Measurements from ENCODE around the gene REL.

REL gene

DNA sequence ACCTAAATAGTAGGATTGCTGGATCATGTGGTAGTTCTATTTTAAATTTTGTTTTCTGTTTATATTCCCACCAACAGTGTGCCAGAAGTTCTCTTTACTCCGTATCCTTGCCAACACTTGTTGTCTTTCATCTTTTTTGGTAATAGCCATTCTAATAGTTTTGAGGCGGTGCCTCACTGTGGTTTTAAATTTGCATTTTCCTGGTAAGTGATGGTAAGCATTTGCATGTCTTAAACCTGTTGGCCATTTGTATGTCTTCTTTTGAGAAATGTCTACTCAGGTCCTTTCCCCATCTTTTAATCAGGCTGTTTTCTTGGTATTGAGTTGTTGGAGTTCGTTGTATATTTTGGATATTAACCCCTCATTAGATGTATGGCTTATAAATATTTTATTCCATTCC lies 51.6 kb downstream of the REL start:
- Histone ChIP-seq H3K4me1 (ENCODE audit: control insufficient read depth, insufficient read depth, low read length) (no peaks in the 10 kb centered on the region), H3K36me3 (ENCODE audit: control insufficient read depth in 2 of 2, insufficient read depth in 1 of 2, low read length in 2 of 2) (peaks cover 0 to 16% of the 10 kb centered on the region in 2 experiments; a peak in 2 of 3 replicates), H3K4me3 (ENCODE audit: low read depth, low read length) (no peak overlapping the region), H3K27ac (ENCODE audit: extremely low read depth, low read depth, low read length) (no peak overlapping the region), H3K9me3 (ENCODE audit: control insufficient read depth, insufficient read depth, low read depth, low read length) (no peaks in the 10 kb centered on the region)
- ChIA-PET CTCF (no interaction called here), POLR2A (no interaction called here)
- TF ChIP-seq ZEB2 (tag by site-specific recombination; IDR thresholded peaks at IDR 0.05) (no peak), ZNF155 (tag by site-specific recombination; IDR thresholded peaks at IDR 0.05) (no peak), ZNF707 (tag by site-specific recombination; IDR thresholded peaks at IDR 0.05) (no peak)
- TF ChIP-seq, protein P1, sequence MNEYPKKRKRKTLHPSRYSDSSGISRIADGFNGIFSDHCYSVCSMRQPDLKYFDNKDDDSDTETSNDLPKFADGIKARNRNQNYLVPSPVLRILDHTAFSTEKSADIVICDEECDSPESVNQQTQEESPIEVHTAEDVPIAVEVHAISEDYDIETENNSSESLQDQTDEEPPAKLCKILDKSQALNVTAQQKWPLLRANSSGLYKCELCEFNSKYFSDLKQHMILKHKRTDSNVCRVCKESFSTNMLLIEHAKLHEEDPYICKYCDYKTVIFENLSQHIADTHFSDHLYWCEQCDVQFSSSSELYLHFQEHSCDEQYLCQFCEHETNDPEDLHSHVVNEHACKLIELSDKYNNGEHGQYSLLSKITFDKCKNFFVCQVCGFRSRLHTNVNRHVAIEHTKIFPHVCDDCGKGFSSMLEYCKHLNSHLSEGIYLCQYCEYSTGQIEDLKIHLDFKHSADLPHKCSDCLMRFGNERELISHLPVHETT (tag by site-specific recombination; IDR thresholded peaks at IDR 0.05): no peak

DNA sequence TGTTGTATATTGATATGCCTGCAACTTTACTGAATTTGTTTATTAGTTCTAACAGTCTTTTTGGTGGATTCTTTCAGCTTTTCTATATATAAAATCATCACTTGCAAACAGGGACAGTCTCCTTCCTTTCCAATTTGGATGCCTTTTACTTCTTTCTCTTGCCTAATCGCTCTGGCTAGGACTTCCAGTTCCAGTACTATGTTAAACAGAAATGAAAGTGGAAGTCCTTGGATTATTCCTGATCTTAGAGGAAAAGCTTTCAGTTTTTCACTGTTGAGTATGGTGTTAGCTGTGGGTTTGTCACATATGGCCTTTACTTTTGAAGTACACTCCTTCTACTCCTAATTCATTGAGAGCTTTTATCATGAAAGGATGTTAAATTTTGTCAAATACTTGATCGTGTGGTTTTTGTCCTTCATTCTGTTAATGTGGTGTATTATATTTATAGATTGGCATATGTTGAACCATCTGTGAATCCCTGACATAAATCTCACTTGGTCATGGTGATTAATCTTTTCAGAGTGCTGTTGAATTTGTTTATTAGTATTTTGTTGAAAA lies 52.9 kb downstream of the REL start:
- H3K36me3 ChIP-seq (ENCODE audit: control insufficient read depth in 2 of 2, insufficient read depth in 1 of 2, low read length in 2 of 2): peaks cover 0 to 16% of the 10 kb centered on the region in 2 experiments; a peak in 2 of 3 replicates
- CTCF ChIA-PET: interaction anchor here (0.7 to 1.3 kb wide), 2 partner anchors 65 to 233 kb away, joined by 4 to 6 read pairs; no protein-coding TSS in a partner anchor

DNA sequence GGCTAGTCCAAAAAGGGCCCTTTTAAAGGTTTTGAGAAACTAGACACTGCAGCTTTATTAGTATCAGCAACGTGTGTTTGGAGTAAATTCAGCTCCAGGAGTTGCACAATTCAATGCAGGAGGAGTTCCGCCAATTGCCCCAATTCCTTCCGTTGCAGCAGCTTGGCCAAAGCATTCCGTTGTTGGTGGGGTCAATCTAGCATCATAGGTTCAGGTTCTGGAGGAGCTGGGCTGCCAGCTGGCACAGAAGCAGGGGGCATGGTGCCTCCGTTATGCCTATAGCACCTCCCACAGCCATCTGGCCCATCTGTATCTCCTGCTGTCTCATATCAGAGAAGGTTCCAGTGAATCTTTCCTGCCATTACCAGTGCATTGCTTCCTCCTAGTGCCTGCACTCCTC lies 55.4 kb downstream of the REL start:
- Histone ChIP-seq H3K4me1 (ENCODE audit: control insufficient read depth, insufficient read depth, low read length) (no peaks in the 10 kb centered on the region), H3K36me3 (ENCODE audit: control insufficient read depth in 2 of 2, insufficient read depth in 1 of 2, low read length in 2 of 2) (peaks cover 0 to 15% of the 10 kb centered on the region in 2 experiments; a peak in 2 of 3 replicates), H3K4me3 (ENCODE audit: low read depth, low read length) (no peak overlapping the region), H3K9me3 (ENCODE audit: control insufficient read depth, insufficient read depth, low read depth, low read length) (no peaks in the 10 kb centered on the region), H3K27ac (ENCODE audit: extremely low read depth, low read depth, low read length) (no peak overlapping the region)
- ChIA-PET CTCF (interaction anchor here (0.7 kb wide), 1 partner anchor 14 kb away, joined by 3 read pairs; no protein-coding TSS in a partner anchor), POLR2A (no interaction called here)
- TF ChIP-seq, protein P2, sequence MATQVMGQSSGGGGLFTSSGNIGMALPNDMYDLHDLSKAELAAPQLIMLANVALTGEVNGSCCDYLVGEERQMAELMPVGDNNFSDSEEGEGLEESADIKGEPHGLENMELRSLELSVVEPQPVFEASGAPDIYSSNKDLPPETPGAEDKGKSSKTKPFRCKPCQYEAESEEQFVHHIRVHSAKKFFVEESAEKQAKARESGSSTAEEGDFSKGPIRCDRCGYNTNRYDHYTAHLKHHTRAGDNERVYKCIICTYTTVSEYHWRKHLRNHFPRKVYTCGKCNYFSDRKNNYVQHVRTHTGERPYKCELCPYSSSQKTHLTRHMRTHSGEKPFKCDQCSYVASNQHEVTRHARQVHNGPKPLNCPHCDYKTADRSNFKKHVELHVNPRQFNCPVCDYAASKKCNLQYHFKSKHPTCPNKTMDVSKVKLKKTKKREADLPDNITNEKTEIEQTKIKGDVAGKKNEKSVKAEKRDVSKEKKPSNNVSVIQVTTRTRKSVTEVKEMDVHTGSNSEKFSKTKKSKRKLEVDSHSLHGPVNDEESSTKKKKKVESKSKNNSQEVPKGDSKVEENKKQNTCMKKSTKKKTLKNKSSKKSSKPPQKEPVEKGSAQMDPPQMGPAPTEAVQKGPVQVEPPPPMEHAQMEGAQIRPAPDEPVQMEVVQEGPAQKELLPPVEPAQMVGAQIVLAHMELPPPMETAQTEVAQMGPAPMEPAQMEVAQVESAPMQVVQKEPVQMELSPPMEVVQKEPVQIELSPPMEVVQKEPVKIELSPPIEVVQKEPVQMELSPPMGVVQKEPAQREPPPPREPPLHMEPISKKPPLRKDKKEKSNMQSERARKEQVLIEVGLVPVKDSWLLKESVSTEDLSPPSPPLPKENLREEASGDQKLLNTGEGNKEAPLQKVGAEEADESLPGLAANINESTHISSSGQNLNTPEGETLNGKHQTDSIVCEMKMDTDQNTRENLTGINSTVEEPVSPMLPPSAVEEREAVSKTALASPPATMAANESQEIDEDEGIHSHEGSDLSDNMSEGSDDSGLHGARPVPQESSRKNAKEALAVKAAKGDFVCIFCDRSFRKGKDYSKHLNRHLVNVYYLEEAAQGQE (tag by site-specific recombination; IDR thresholded peaks at IDR 0.05): no peak
- TF ChIP-seq ZNF426 (tag by site-specific recombination; IDR thresholded peaks at IDR 0.05) (no peak), ZNF785 (tag by site-specific recombination; IDR thresholded peaks at IDR 0.05) (no peak), ZNF654 (tag by site-specific recombination; IDR thresholded peaks at IDR 0.05; ENCODE audit: low read depth) (no peak), ZNF792 (tag by site-specific recombination; IDR thresholded peaks at IDR 0.05) (no peak), ZBTB48 (tag by site-specific recombination; IDR thresholded peaks at IDR 0.05) (no peak)
- TF ChIP-seq, protein P3, sequence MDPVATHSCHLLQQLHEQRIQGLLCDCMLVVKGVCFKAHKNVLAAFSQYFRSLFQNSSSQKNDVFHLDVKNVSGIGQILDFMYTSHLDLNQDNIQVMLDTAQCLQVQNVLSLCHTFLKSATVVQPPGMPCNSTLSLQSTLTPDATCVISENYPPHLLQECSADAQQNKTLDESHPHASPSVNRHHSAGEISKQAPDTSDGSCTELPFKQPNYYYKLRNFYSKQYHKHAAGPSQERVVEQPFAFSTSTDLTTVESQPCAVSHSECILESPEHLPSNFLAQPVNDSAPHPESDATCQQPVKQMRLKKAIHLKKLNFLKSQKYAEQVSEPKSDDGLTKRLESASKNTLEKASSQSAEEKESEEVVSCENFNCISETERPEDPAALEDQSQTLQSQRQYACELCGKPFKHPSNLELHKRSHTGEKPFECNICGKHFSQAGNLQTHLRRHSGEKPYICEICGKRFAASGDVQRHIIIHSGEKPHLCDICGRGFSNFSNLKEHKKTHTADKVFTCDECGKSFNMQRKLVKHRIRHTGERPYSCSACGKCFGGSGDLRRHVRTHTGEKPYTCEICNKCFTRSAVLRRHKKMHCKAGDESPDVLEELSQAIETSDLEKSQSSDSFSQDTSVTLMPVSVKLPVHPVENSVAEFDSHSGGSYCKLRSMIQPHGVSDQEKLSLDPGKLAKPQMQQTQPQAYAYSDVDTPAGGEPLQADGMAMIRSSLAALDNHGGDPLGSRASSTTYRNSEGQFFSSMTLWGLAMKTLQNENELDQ (tag by site-specific recombination; IDR thresholded peaks at IDR 0.05; ENCODE audit: low read depth): no peak
- TF ChIP-seq, protein P4, sequence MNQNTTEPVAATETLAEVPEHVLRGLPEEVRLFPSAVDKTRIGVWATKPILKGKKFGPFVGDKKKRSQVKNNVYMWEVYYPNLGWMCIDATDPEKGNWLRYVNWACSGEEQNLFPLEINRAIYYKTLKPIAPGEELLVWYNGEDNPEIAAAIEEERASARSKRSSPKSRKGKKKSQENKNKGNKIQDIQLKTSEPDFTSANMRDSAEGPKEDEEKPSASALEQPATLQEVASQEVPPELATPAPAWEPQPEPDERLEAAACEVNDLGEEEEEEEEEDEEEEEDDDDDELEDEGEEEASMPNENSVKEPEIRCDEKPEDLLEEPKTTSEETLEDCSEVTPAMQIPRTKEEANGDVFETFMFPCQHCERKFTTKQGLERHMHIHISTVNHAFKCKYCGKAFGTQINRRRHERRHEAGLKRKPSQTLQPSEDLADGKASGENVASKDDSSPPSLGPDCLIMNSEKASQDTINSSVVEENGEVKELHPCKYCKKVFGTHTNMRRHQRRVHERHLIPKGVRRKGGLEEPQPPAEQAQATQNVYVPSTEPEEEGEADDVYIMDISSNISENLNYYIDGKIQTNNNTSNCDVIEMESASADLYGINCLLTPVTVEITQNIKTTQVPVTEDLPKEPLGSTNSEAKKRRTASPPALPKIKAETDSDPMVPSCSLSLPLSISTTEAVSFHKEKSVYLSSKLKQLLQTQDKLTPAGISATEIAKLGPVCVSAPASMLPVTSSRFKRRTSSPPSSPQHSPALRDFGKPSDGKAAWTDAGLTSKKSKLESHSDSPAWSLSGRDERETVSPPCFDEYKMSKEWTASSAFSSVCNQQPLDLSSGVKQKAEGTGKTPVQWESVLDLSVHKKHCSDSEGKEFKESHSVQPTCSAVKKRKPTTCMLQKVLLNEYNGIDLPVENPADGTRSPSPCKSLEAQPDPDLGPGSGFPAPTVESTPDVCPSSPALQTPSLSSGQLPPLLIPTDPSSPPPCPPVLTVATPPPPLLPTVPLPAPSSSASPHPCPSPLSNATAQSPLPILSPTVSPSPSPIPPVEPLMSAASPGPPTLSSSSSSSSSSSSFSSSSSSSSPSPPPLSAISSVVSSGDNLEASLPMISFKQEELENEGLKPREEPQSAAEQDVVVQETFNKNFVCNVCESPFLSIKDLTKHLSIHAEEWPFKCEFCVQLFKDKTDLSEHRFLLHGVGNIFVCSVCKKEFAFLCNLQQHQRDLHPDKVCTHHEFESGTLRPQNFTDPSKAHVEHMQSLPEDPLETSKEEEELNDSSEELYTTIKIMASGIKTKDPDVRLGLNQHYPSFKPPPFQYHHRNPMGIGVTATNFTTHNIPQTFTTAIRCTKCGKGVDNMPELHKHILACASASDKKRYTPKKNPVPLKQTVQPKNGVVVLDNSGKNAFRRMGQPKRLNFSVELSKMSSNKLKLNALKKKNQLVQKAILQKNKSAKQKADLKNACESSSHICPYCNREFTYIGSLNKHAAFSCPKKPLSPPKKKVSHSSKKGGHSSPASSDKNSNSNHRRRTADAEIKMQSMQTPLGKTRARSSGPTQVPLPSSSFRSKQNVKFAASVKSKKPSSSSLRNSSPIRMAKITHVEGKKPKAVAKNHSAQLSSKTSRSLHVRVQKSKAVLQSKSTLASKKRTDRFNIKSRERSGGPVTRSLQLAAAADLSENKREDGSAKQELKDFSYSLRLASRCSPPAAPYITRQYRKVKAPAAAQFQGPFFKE (tag by site-specific recombination; IDR thresholded peaks at IDR 0.05; ENCODE audit: borderline replicate concordance): no peak

More for the DNA sequence above, 52.9 kb downstream of the REL start:
- no peak overlapping the region for H3K27ac ChIP-seq (ENCODE audit: extremely low read depth, low read depth, low read length)
- H3K9me3 ChIP-seq (ENCODE audit: control insufficient read depth, insufficient read depth, low read depth, low read length): no peaks in the 10 kb centered on the region
- TF ChIP-seq, protein P5, sequence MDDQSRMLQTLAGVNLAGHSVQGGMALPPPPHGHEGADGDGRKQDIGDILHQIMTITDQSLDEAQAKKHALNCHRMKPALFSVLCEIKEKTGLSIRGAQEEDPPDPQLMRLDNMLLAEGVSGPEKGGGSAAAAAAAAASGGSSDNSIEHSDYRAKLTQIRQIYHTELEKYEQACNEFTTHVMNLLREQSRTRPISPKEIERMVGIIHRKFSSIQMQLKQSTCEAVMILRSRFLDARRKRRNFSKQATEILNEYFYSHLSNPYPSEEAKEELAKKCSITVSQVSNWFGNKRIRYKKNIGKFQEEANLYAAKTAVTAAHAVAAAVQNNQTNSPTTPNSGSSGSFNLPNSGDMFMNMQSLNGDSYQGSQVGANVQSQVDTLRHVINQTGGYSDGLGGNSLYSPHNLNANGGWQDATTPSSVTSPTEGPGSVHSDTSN (CRISPR knock-in tag; IDR thresholded peaks at IDR 0.05): no peak
- TF ChIP-seq, protein P6, sequence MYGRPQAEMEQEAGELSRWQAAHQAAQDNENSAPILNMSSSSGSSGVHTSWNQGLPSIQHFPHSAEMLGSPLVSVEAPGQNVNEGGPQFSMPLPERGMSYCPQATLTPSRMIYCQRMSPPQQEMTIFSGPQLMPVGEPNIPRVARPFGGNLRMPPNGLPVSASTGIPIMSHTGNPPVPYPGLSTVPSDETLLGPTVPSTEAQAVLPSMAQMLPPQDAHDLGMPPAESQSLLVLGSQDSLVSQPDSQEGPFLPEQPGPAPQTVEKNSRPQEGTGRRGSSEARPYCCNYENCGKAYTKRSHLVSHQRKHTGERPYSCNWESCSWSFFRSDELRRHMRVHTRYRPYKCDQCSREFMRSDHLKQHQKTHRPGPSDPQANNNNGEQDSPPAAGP (tag by site-specific recombination; IDR thresholded peaks at IDR 0.05): no peak
- no peaks in the 10 kb centered on the region for H3K4me1 ChIP-seq (ENCODE audit: control insufficient read depth, insufficient read depth, low read length)
- POLR2A ChIA-PET: interaction anchor here (0.6 kb wide), 1 partner anchor 177 kb away, joined by 4 read pairs; no protein-coding TSS in a partner anchor
- no peak overlapping the region for H3K4me3 ChIP-seq (ENCODE audit: low read depth, low read length)

Data from HEK293 (cell line).